NCI-H1436 (cell line): ENCODE results near the gene SYNE3.

ENCODE experiments used
- DNase-seq: peaks from one replicate; lab custom pipeline; 2025; lab: John Stamatoyannopoulos, UW

The SYNE3 gene

DNA sequence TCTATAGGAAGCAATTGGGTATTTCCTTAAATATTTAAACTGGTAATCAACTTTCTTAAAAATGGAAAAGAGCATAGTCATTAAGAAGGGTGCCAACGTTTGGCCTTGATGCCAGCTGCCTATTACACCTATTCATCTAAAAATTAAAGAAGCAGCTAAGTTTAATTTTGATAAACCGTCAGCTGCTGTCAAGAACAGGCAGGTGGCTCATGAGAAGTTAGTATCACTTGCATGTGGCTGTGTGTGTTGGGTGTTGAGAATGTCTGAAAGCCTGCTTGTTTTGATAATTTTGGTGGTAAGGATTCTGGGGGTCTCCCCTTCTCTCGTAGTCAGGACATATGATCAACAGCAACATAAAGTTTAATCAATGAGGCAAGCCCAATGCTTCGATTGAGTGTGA lies 24.9 kb upstream of the SYNE3 start:
- no peak for DNase-seq

DNA sequence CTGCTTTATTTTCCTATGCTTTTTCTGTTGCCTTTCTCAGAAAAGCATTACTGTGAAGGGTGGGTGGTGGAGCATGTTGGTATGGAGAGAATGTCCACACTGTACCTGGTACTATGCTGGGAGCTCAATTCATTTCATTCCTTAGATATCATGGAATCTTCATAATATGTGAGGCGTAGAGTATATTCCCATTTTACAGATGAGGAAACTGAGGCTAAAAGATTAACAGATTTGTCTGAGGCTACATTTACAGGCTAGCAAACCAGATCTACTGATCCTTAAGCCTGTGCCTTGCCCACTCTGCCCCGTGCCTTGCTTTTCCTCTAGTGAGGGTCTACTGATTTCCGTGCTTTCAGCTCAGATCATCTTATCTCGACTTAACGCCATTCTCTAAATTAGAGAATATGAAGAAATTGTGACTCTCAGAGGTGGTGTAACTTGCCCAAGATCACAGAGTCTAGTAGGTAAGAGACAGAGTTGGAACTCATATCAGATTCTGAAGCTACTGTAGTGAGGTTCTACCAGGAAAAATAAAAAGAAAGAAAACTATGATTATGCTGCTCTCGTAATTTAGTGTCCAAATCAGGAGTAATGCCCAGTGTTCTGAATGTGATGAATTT lies 23.9 kb upstream of the SYNE3 start:
- DNase-seq = no peak

- no peak for DNase-seq
Observed at GRCh38 chr14:95538801-95539509, 22.5 kb upstream of the SYNE3 start.

GRCh38 chr14:95537298-95538089 lies 21.0 kb upstream of the SYNE3 start:
- no peak for DNase-seq

DNA sequence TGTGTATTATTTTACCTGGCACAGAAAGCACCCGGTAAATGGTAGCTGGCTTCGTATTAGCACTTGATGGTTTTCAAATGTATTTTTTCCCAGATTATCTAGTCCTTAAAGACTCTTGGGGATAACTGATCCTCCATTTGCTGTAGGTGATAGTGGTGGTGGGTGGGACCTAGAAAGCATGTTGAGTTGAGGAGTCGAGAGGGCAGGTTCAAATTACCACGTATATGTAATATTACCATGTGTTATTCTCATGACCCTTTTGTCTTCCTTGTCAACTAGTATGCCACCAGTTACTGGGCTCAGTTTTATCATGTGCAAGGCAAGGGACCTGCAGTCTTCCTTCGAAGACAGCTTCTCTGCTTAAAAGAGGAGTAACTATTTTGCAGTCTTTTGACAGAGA lies 20.2 kb upstream of the SYNE3 start:
- no peak for DNase-seq

- no peak for DNase-seq
Observed at GRCh38 chr14:95536036-95536593, 19.7 kb upstream of the SYNE3 start.

- no peak for DNase-seq
Observed at GRCh38 chr14:95535226-95536021, 19.0 kb upstream of the SYNE3 start.

DNA sequence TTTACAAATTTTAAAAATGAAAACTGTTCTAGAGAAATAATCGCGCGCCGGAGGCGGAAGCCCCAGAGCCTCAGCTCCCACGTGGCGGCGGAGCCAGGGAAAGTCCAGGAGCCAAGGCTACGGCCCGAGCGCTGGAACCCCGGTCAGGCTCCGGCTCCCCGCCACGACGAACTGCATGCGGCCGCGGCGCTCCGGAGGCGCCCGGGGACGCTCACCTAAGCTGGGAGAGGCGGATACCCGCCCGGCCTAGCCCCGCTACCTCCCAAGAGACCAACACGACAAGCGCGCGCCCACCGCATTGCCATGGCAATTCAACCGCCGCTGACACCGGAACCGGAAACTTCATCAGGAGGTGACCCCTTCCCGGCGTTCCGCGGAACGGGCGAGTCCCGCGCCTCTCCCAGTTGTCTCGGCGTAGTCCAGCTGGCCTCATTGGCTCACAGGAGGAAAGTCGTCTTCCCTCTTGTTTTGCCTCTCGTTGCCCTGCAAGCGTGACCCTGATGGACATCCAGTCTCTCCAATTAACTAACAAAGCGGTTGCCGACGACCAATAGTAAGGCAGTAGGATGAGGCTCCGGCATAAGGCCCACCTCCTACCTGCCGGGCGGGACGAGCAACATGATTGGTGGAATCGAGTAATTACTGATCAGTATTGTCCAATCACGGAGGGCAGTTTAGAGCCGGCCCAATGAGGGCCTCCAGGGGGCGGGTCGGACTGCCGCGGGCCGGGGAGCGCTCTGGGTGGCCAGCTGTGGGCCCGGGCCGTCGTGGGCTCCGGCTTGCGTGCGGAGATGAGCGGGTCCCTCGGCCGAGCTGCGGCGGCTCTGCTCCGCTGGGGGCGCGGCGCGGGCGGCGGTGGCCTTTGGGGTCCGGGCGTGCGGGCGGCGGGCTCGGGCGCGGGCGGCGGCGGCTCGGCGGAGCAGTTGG lies 18.1 kb upstream of the SYNE3 start, which contains the start of gene GLRX5:
Gene GLRX5, plus strand, starts transcription at position 752 of the 927 bp plus-strand sequence. Its CDS starts 40 bp downstream, at position 792.
- peak; percentile 97 for DNase-seq

GRCh38 chr14:95533822-95534221 lies 17.4 kb upstream of the SYNE3 start:
- DNase-seq = peak; percentile 16

DNA sequence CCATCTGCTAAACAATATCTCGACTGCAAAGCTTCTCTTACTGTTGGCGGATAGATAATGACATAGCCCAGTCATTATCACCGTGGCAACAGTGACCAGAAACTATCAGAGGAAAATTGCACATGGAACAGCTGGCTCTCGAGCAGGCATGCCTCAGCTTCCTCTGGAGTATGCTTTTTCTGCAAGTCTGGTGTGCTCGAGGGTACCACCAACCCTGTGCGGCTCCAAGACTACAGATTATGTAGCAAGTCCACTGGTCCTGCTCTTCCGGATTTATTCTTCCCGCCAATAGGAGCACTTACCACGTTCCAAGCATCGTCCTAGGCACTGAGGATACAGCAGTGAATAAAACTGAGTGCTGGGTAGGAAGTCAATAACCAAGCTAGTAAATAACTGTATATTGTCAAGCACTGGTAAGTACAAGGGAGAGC lies 17.0 kb upstream of the SYNE3 start:
- peak; percentile 66 for DNase-seq

GRCh38 chr14:95531969-95532368 lies 15.5 kb upstream of the SYNE3 start:
- no peak for DNase-seq

DNA sequence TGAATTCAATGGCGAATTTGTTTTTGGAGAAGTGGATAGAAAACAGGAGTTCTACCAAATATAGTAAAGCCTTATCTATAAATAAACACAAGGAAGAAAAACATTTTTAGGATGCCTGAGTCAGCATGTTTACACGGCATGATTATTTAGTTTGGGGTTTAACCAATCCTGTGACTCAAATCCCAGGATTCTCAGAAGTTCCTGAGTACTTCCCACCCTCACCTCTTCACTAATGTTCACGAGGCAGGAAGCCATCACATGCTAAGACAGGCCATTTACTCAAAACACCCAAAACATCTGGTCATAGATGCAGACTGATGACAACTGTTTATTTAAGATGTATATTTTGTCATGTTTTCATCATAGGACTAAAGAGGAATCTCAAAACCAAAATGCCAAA lies 15.0 kb upstream of the SYNE3 start:
- no peak for DNase-seq

DNA sequence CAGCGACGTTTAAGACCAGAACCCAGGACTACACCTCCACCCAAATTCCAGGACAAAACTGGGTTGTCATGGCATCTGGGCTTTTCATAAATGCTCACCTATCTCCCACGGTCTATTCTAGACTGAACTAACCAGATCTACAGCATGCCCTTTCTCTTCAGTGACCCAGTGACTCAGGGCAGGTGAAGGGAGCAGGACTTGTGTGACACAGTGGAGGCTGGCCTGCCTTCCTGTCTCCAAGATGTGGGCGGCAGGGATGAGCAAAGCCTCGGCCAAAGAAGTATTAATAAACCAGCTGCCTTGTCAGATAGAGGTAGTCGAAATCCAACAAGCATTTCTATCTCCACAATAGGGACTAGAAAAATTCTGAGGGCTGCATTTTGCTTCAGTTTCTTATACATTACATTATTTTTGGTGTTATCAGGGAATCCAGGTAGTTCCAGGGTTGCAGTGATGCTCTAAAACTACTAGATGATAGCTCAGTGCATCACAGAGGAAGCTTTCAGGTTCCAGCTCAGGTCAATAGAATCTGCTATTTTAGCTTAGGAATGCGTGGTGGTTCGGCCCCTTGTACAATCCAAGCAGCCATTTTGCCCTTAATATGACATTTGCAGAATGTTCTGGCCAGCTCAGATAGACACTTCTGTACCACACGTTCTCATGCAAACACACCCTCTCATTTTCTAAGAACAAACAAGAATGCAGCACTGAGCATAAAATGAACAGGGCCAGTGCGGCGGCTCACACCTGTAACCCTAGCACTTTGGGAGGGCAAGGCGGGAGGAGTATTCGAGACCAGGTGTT lies 14.2 kb upstream of the SYNE3 start:
- no peak for DNase-seq

- no peak for DNase-seq
Observed at GRCh38 chr14:95529216-95529615, 12.8 kb upstream of the SYNE3 start.

- DNase-seq = peak; percentile 27
Observed at GRCh38 chr14:95527387-95528002, 11.0 kb upstream of the SYNE3 start.

GRCh38 chr14:95526483-95527386 lies 10.3 kb upstream of the SYNE3 start:
- no peak for DNase-seq

DNA sequence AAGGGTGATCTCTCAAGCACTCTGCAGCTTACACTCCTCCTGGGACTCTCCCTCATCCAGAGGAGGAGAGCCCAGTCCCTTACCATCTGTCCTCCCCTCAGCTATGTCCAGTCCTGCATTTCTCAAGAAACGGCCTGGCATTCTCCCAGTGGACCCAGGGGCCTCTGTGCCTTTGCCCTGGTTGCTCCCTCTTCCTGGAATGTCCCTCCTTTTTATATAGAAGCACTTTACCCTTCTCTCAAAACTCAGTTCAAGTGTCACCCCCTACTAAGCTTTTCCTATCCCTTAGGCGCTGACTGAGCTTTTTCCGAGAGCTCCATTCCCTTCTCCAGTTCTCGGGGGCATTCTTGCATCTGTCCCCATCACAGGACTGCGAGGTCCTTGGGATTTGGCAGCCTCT lies 9.5 kb upstream of the SYNE3 start:
- DNase-seq = no peak
